ENCODE results near the gene CPEB1.

The CPEB1 gene

DNA sequence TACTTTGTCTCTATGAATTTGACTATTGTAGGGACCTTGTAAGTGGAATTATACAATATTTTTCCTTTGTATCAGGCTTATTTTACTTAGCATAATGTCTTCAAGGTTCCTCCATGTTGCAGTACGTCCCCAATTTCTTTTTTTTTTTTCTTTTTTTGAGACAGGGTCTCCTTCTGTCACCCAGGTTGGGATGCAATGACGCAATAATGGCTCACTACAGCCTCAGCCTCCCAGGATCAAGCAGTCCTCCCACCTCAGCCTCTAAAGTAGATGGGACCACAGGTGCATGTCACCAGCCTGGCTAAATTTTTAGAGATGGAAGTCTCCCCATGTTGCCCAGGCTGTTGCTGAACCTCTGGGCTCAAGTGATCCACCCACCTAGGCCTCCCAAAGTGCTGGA is 66.5 kb downstream of the CPEB1 start:
- DNase-seq, result no peak

DNA sequence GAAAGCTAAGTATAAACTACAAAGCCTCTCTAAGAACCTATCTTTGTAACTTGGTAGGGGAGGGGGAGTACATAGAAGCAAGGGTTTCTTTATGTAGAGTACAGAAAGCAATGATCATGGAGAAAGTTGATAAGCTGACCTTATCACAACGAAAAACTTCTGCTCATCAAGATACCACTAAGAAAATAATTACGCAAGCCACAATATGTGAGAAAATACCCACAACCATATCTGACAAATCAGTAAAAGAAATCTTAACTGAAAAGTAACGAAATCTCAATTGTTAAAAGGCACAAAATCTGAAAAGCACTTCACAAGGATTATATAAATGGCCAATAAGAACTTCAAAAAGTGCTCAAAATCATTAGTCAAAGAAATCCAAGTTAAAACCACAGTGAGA is 71.8 kb downstream of the CPEB1 start:
- DNase-seq, result no peak

DNA sequence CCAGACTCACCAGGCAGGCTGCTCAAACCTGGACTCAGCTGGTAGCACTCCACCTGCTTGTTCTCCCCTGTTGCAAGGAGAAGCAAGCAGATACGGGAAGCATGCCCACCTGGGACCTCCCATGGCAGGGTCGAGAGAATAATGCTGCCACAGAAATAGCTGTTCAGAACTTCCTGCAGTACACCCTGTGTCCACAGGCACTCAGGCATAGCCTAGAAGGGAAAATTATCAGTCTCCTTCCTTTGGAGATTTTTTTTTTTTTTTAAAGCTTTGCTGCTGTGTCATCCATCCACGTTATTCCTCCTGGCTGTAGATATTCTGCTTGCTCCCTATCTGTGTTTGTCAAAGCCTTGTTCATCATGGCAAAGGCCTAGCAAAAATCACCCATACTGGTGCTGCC is 74.2 kb downstream of the CPEB1 start:
- no peak for DNase-seq

DNA sequence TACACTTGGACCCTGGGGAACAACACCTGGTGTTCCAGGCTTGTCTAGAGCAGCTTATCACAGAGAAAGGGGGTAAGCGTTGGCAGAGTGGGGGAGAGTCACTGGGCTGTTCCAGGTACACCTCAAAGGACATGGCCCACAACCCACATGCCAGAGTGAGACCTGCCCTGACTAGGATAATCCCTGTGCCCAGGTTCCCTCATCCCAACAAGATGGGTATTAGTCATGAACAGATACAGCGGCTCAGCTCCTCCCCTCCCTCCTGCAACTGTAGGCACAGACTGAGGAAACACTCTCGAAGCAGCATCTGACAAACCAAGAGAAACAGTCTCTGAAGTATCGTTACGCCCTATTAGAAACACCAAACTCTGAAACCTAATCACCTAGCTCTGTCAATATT is 74.9 kb downstream of the CPEB1 start:
- DNase-seq, result no peak

DNA sequence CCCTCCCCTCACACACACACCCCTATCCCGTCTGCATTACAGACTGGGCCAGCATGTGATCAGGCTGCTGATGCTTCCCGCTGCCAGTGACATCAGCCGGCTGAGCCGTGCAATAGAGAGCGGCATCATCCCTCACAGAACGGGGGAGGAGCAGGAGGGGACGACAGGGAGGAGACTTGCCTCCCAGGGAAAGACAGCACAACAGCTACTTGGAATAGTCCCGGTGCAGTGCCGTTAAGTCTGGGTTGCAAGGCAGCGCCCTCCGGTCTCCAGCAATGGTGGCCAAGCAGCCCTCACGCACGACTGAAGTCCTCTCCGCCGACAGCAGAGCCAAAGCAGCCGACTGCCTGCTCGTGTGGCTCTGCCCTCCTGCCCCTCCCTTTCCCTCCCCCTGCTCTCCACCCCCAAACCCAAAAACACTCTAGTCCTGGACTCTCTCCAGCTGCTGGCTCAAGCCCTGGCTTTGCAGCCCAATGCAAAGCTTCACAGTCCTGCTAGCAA is 75.4 kb downstream of the CPEB1 start:
- DNase-seq, result no peak

DNA sequence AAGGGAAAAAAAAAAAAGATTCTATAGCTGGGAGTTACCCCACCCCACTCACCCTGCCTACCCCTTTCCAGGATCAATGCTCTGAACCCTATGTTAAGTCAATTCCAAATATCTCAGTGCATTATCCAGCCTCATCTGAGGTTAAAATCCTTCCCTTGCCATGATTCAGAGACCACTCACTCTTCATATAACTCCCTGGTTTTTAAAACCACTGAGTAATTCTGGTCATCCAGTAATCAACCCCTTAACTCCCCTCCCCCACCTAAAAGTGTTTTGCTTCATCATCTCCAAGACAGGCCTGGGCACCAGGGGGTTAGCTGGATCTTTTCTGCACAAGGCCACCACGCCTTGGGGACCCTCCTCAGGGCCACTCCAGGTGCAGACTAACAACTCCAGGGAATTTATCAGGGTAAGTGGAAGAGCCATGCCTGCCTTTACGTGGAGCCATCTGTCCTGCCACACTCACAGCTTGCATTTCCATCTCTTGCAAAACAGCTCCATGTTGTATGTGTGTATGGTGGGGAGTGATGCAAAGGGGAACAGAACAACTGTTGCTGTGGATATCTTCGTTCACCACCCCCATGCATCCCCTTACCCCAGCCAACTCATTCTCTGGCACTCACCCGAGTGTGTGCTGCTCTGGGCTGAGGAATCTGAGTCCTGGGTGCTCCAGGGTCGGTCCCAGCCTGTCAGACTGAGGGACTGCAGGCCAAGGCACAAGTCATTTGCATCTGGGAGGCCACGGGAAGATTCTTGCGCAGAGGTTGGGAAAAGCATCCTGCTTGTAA is 76.2 kb downstream of the CPEB1 start:
- no peak for DNase-seq

DNA sequence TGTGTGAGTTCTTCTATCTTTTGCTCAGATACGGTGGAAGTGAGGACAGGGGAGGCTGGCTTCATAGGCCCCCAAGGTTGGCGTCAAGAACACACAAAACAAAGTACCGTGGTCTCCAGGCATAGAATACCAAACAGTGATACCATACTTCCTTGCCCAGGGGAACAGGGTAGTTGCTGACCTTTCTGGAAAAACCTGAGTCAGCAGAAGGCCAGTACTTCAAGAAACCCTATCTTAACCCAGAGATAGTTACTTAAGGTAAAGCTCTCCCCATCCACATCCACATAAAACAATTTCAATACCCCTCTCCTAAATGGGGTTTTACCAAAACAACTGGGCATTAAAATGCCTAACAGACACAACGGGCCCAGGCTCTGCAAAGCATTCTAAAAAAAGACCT is 77.3 kb downstream of the CPEB1 start:
- no peak for DNase-seq

DNA sequence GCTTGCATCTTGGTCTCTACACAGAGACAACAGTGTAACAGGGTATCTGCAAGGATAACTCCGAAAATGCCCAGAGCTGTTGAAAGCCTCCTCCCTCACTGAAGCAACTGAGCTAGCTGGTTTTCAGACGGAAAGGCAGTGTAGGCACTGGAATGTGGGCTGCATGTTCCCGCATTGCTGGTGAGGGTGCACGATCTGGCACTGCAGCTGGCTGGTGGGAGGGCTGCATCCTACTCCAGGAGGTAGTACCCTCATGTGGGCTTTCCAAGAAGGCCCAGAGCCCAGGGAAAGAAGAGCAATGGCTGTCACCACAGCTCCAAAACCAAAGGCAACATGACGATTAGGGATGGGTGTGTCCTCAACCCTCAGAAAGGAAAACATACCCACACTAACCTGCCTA is 78.2 kb downstream of the CPEB1 start:
- DNase-seq, result no peak

DNA sequence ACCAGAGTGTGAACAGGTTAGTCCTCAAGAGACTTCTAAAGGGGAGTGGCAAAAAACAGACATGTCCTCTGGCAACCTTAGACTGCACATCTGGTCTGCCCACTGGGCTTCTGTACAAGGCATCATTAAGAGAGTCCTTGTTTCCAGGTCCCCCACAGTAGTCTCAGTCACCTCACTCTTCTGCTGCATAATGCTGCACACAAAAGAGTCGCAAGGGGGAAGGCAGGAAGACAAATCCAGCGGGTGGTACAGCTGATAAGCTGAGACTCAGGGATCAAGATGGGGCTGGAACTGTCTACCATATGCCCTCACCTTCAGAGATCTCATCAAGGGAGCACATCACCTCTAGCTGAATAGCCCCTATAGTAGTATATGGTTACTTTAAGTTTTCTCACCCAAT is 79.5 kb downstream of the CPEB1 start:
- DNase-seq, result no peak

DNA sequence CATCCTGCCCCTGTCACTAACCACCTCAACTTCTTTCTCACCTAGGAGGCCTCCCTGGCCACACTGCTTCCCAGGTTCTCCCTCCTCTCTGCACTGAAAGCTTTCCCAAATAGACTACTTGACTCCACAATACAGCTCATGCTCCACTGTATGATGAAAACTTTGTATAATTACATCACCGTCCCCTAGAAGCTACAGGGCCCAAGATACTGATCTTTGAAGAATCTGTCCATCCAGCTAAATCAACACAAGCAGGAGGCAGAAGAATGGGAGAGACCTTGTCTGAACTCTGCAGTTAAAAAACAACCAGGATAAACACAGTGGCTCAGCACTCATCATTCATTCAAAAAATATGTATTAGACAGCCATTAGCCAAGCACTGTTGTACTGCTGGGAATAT is 80.5 kb downstream of the CPEB1 start:
- no peak for DNase-seq

DNA sequence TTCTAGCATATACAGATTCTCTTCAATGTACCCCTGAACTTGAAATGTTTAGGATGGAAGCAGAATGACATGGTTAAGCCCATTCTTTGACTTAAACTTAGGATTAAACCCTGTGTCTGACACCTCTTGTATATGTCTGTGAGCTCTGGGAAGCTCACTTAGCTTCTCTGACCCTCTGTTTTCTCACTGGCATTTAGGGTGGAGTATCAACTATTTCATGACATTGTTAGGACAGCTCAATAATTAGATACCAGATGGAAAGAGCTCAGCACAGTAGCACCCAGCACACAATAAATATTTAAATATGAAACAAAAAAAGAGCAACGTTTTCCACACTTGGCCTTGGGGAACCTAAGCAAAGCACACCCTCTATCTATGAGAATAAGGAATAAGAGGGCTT is 88.7 kb downstream of the CPEB1 start:
- DNase-seq, result no peak

DNA sequence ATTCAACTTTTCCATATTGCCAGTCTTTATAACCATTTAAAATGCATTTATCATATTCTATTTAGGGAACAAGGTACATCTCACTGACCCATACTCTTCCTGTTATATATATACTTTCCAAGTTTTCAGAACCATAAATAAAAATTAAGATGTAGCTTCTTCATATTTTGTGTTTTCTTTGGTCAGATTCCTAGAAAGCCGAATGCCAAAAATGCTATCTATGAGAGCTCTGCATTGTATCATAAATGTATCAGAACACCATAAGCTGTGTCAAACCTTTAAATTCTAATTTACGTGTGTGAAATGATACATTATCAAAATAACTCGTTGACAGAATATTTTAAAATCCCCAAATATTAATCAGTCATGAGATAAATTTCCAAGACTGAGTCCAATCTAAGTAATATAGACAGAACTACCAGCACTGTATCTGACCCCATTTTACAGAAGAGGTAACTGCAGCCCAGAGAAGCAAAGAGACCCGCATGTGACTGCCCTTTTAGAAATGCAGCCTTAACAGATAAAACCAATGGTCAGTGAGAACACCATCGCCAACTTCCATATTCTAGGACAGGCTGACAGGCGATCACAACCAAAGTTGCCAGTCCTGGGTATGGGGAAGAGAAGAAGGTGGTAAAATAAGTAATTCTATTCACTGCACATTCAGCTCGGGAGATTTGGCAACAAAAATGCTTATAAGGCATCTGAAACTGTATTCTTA is 90.7 kb downstream of the CPEB1 start:
- DNase-seq, result no peak

DNA sequence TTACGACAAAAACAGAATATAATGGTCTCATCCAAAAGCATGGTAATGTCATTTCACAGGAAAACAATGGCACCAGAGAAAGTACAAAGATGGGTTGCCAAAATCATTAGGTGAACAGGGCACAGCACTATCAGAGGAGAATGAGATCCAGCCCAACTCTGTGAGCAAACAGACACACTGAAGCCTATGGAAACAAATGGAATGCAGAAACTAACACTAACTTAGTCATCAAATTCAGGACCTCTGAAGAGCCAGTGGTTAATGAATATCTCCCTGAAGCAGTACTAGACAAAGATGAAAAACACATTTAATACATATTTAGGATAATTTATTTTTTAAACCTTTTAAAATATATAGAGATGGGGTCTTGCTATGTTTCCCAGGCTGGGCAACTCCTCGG is 92.3 kb downstream of the CPEB1 start:
- DNase-seq, result no peak

DNA sequence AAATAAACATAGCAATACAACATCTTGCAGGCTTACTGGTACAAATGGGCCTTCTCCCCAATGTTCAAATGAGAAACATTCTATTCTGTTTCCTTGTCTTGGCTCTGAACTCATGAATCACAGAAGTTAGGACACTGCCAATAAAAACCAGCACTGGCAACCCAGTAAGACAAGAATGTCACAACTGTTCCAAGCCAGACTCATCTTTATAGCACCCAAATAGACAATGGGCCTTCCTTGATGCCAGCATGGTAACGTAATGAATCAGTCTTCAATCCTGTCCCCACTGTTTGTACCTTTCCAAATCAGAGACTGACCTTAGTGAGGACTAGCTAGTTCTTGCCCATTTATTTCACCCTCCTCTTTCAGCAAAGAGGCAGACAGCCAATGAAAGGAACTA is 92.8 kb downstream of the CPEB1 start:
- DNase-seq, result no peak

DNA sequence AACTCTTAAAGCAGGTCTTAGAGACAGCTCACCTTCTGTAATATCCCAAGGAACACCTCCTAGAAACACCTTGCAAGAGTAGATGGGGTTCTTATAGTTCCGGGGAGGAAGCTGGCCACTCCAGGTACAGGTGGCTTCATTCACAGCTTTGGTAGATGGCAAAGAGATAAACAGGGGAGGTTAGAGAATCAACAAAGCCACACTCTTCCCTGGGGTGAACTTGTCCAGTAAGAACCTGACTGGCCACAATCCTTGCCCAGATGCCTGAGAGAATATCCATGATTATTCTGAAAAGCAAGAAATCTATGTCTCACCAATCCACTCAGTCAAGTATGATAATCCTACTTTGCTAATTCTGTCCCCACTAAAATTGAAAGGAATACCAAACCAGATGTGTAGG is 93.3 kb downstream of the CPEB1 start:
- DNase-seq, result no peak

DNA sequence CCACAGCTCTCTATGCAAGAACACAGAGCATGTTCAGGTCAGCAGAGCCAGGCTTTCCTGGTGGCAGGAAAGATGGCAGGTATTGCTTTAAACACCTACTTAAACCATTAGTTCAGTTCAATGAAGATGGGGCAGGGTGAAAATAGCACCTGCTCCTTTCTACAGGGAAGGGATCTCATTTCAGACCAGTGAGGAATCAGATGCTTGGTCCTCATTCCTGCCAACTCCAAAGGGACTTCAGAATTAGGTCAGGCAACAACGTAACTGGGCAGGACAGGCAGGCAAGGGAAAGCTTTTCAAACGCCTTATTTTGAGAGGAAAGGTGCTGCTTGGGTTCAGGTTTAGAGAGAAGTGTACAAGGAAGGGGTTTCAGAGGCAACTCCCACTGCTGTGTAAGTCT is 94.3 kb downstream of the CPEB1 start:
- no peak for DNase-seq

DNA sequence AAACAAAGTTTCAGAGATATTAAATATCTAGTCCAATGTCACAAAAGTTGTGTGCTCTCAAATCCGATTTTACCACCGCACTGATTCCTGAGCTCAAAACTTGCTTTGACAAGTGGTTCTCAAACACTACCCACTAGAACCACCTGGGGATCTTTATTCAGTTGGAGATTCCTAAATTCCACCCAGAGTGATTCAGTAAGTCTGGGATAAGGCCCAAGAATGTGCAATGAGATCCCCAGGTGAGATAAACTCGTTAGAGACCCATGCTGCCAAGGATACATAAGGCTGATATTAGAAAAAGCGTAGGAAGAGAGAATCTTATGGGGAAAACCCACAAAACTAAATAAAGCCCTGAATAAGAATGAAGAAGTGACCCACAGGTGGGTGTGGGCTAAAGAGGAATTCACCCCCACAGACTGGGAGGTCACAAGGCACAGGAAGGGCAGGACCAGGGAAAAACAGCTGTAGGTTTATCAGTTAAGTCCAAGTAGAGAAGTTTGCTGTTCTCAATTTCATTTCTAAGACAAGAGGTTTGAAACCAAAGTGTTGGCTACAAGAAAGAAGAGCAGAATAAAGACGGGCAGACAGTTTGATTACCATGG is 95.4 kb downstream of the CPEB1 start:
- DNase-seq, result no peak

DNA sequence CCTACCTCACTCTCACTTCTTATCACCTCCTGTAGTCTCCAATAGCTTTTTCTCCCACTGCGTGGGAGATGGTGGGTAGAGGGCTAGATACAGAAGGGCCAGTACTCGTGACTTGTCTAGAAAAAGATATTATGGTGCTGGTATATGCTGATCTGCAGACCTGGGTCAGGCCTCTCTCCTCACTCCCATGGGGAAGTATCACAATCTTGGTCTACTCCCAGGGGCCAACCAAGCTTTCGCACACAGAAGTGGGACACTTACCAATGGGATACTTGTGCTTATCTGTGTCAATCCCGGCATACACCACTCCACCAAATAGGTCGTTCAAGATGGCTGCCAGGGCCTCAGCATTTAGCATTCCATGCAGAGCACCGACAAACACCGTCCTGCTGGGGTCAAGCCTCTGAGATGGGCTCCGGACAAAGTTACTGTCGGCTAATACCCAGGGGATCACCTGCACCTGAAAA is 97.9 kb downstream of the CPEB1 start:
- DNase-seq, result no peak

DNA sequence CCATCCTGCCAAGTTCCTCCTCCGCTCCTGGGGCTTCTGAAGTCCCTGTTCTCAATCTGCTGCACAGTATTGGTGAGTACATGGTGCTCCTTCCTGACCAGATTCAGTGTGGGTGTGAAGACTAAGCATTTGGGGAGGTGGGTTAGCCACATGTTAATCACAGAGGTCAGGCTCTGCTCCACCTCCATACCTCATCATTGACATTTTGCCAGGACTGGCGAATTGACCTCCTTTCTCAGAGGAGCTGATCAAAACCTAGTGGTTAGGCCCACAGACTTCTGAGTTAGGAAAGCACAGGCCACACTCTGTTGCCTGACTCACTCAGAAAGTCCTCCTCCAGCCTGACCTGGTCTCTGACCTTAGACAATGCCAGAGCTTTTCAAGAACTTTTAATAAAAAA is 98.5 kb downstream of the CPEB1 start:
- no peak for DNase-seq

DNA sequence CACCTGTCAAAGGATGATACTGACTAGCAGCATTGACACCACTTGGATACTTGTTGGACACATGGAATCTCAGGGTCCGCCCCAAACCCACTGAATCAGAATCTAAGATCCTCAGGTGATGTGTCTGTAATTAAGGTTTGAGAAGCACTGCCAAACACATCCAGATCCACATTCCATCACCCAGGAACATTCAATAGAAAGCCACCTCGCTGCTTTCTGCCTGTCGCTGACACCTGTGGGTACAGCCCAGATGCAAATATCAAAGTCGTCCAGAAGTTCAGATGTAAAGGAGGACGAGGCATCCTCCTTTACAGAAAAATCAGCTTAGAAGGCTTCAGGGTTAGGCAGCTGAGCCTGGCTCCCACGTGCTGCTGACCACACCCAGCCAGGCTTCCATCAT is 101.7 kb downstream of the CPEB1 start:
- no peak for DNase-seq

DNA sequence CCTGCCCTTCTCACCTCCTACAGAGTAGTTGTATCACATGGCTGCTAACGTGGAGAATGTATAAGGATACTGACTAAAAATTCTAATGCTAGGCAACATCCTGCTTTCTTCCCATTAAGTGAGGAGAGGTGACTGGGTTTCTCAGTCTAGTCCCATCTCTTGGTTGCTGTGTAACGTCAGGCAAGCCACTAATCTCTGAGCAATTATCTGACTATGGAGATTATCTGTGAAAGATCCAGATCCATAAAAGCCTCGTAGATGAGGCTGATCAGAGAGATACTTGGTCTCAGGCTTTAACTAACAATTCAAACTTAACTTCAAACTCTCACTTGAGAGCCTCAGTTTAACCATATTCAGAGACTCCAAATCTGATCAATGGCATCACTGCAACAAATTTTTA is 102.2 kb downstream of the CPEB1 start:
- no peak for DNase-seq

DNA sequence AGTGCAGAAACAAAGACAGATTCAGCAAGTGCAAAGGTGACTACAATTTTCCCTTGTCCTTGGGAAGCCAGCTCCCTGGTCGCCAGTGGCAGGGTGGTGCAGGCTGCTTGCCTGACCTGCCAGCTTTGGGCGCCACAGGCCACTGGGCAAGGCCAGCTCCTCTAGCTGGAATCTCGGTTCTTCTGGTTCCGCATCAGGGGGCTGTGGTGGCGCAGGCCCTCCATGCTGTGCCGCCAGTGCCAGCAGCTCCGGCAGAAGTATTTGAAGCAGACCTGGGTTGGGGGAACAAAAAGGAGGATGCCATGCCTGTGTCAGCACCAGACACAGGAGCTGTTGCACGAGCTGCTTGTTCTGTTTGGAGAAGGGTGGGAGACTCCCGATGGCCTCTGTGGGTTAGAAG is 102.7 kb downstream of the CPEB1 start:
- no peak for DNase-seq

DNA sequence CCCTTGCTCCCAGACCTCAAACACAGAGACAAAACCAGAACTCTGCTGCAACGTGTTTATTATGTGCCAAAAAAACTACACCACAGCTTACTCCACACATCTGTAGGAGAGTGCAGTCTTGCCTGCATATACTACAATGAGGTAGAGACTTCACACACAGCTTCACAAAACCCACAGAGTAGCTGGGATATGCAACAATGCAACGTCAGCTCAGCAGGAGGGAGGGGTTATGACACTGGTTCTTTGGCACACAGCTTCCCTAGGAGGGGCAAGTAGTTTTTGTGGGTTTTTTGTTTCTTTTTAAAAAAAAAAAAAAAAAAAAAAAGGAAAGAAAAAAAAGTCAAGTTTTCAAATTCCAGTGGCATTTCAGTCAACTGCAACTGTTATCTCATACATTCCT is 104.0 kb downstream of the CPEB1 start:
- no peak for DNase-seq

DNA sequence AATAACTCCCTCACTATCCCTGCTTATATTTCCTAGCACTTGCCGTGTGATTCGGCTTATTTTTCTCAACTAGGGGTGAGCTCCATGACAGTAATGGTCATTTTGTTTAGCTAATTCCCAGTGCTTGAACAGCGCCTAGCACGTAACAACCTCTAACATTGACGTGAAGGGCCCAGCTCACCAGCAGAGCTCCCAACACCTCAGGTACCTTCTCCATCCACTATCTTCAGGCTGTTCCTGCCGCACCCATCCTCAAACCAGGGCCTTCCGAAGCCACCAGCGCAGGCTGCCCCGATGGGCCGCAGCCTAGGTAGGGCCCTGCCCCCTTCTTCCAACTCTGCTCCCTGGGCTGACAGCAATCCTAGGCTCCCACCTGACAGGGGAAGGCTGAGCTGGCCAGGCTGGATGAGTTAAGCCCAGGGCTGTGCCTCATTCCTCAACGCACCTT is 106.2 kb downstream of the CPEB1 start:
- no peak for DNase-seq
